H9 (cell line): Measurements from ENCODE around the gene MATN1. TPM values are rescaled to one million over a fixed set of nuclear protein-coding genes. Genes with fewer than 3 reads are reported as not detected.

Experiments
- DNase-seq: peaks from one replicate; pipeline ENCODE4 v3.0.0-alpha.2; 2017
- H2AFZ ChIP-seq: one replicate; pipeline ENCODE4 v1.6.1; 2013; ENCODE audit warnings: mild to moderate bottlenecking, low read length, control low read depth, moderate library complexity
- H2AK5ac ChIP-seq: 2 replicates; pipeline ENCODE4 v1.6.1; 2013; ENCODE audit warnings: low read length, control low read depth, mixed read lengths; ENCODE audit not compliant: insufficient read length
- H2BK120ac ChIP-seq: one replicate; pipeline ENCODE4 v1.6.1; 2013; ENCODE audit warnings: low read depth, mild to moderate bottlenecking, low read length, control low read depth, inconsistent platforms; ENCODE audit not compliant: poor library complexity, severe bottlenecking
- H2BK12ac ChIP-seq: 2 replicates; pipeline ENCODE4 v1.6.1; 2013; ENCODE audit warnings: low read length, control low read depth, mixed read lengths, low read depth; ENCODE audit not compliant: insufficient read length
- H2BK15ac ChIP-seq: 2 replicates; pipeline ENCODE4 v1.6.1; 2013; ENCODE audit warnings: low read depth, low read length, control low read depth
- H2BK20ac ChIP-seq: one replicate; pipeline ENCODE4 v1.6.1; 2013; ENCODE audit warnings: low read depth, mild to moderate bottlenecking, low read length, control low read depth, inconsistent platforms; ENCODE audit not compliant: poor library complexity, severe bottlenecking
- H2BK5ac ChIP-seq: 2 replicates; pipeline ENCODE4 v1.6.1; 2013; ENCODE audit warnings: low read length, control low read depth, mixed read lengths; ENCODE audit not compliant: insufficient read length
- H3K14ac ChIP-seq: 2 replicates; pipeline ENCODE4 v1.6.1; 2013; ENCODE audit warnings: low read length, control low read depth; ENCODE audit not compliant: insufficient read depth
- H3K18ac ChIP-seq: 2 replicates; pipeline ENCODE4 v1.6.1; 2013; ENCODE audit warnings: low read depth, mild to moderate bottlenecking, mixed read lengths, low read length, control low read depth; ENCODE audit not compliant: insufficient read length
- H3K23ac ChIP-seq: 2 replicates; pipeline ENCODE4 v1.6.1; 2013; ENCODE audit warnings: low read length, control low read depth, mixed read lengths, low read depth; ENCODE audit not compliant: insufficient read length
- H3K23me2 ChIP-seq: 2 replicates; pipeline ENCODE4 v1.6.1; 2013; ENCODE audit warnings: low read depth, mild to moderate bottlenecking, mixed read lengths, low read length, control low read depth; ENCODE audit not compliant: insufficient read length, poor library complexity, severe bottlenecking
- H3K27ac ChIP-seq: 2 replicates; pipeline ENCODE4 v1.5.1; 2013; ENCODE audit warnings: low read length, control low read depth, mixed read lengths, low read depth; ENCODE audit not compliant: insufficient read length
- H3K27me3 ChIP-seq: 2 replicates; pipeline ENCODE4 v1.6.1; 2013; ENCODE audit warnings: low read length, control low read depth, inconsistent platforms; ENCODE audit not compliant: insufficient read depth
- H3K4ac ChIP-seq: 2 replicates; pipeline ENCODE4 v1.6.1; 2013; ENCODE audit warnings: low read depth, mild to moderate bottlenecking, control low read depth, inconsistent platforms, low read length, moderate library complexity
- H3K4me1 ChIP-seq: 2 replicates; pipeline ENCODE4 v1.6.1; 2013; ENCODE audit warnings: low read length, control low read depth, inconsistent platforms; ENCODE audit not compliant: insufficient read depth
- H3K4me2 ChIP-seq: 2 replicates; pipeline ENCODE4 v1.6.1; 2013; ENCODE audit warnings: low read length, control low read depth, mixed read lengths; ENCODE audit not compliant: insufficient read length, insufficient read depth
- H3K56ac ChIP-seq: 2 replicates; pipeline ENCODE4 v1.6.1; 2013; ENCODE audit warnings: low read depth, mild to moderate bottlenecking, mixed read lengths, low read length, control low read depth; ENCODE audit not compliant: insufficient read length
- H3K79me1 ChIP-seq: 2 replicates; pipeline ENCODE4 v1.6.1; 2013; ENCODE audit warnings: low read depth, mild to moderate bottlenecking, moderate library complexity, low read length, control low read depth, inconsistent platforms; ENCODE audit not compliant: insufficient read depth, poor library complexity, severe bottlenecking
- H3K79me2 ChIP-seq: 2 replicates; pipeline ENCODE4 v1.6.1; 2013; ENCODE audit warnings: low read length, control low read depth, inconsistent platforms; ENCODE audit not compliant: insufficient read depth
- H3K9ac ChIP-seq: 2 replicates; pipeline ENCODE4 v1.6.1; 2013; ENCODE audit warnings: low read length, control low read depth, mixed read lengths; ENCODE audit not compliant: insufficient read length; ENCODE audit errors: extremely low read depth
- H3K9me3 ChIP-seq: one replicate; pipeline ENCODE4 v1.6.1; 2013; ENCODE audit warnings: low read depth, low read length, inconsistent platforms; ENCODE audit not compliant: control insufficient read depth
- H3T11ph ChIP-seq: one replicate; pipeline ENCODE4 v1.6.1; 2013; ENCODE audit warnings: mild to moderate bottlenecking, low read length, control low read depth, inconsistent platforms
- H4K20me1 ChIP-seq: one replicate; pipeline ENCODE4 v1.6.1; 2013; ENCODE audit not compliant: control insufficient read depth, insufficient read length, insufficient read depth
- H4K5ac ChIP-seq: 2 replicates; pipeline ENCODE4 v1.6.1; 2013; ENCODE audit warnings: low read depth, mild to moderate bottlenecking, mixed read lengths, low read length, control low read depth; ENCODE audit not compliant: insufficient read length
- H4K8ac ChIP-seq: replicated peaks from 2 replicates; pipeline ENCODE4 v1.6.1; 2013; ENCODE audit warnings: low read length, control low read depth, mixed read lengths, low read depth; ENCODE audit not compliant: insufficient read length
- H4K91ac ChIP-seq: 2 replicates; pipeline ENCODE4 v1.6.1; 2013; ENCODE audit warnings: low read depth, mild to moderate bottlenecking, moderate library complexity, mixed read lengths, low read length, control low read depth; ENCODE audit not compliant: insufficient read length
- H3K27ac Mint-ChIP-seq, 3 experiments: 2 replicates in 2 of 3; 3 replicates in 1 of 3; pipeline ENCODE4 v1.8.0; 2020 to 2021; ENCODE audit warnings: mixed read lengths in 3 of 3, mild to moderate bottlenecking in 1 of 3, moderate library complexity in 1 of 3
- H3K27me3 Mint-ChIP-seq: 2 replicates; pipeline ENCODE4 v1.8.0; 2021; ENCODE audit warnings: low read depth, mild to moderate bottlenecking, moderate library complexity, mixed read lengths
- H3K36me3 Mint-ChIP-seq, 3 experiments: 2 replicates in 2 of 3; 3 replicates in 1 of 3; pipeline ENCODE4 v1.8.0; 2020 to 2021; ENCODE audit warnings: low read depth in 3 of 3, mixed read lengths in 3 of 3; ENCODE audit not compliant: insufficient read depth in 1 of 3
- H3K4me1 Mint-ChIP-seq, 2 experiments: 2 replicates each; pipeline ENCODE4 v1.8.0; 2020; ENCODE audit warnings: mixed read lengths in 2 of 2
- H3K4me3 Mint-ChIP-seq, 2 experiments: 2 replicates in 1 of 2; 3 replicates in 1 of 2; pipeline ENCODE4 v1.8.0; 2020 to 2021; ENCODE audit warnings: mild to moderate bottlenecking in 2 of 2, mixed read lengths in 2 of 2, moderate library complexity in 1 of 2
- H3K9me3 Mint-ChIP-seq, 2 experiments: 2 replicates in 1 of 2; 3 replicates in 1 of 2; pipeline ENCODE4 v1.8.0; 2020; ENCODE audit warnings: mild to moderate bottlenecking in 2 of 2, mixed read lengths in 2 of 2, moderate library complexity in 1 of 2
- WGBS: extraction: QIAGEN DNeasy Blood & Tissue Kit; methylation state at CpG from one replicate; pipeline ENCODE4 v1.1.7; 2013; ENCODE audit warnings: missing lambda C conversion rate, low lambda C conversion rate, mixed read lengths; ENCODE audit not compliant: insufficient read length; ENCODE audit errors: extremely low coverage; 5-methylcytosine and 5-hydroxymethylcytosine counted together
- total RNA-seq: library from RNA; stranded (reverse); gene quantifications from 2 replicates; pipeline ENCODE4 v1.2.1, GENCODE V29; 2021
- TF ChIP-seq, protein P1 (sequence below): fragments of 200-600 bp; sonication (generic); conservative IDR thresholded peaks from 3 replicates; pipeline ENCODE4 v1.8.0; 2021; ENCODE audit warnings: antibody characterized with exemption, mild to moderate bottlenecking

The MATN1 gene
- total RNA-seq, 1 experiment from 2014 or later = not detected

DNA sequence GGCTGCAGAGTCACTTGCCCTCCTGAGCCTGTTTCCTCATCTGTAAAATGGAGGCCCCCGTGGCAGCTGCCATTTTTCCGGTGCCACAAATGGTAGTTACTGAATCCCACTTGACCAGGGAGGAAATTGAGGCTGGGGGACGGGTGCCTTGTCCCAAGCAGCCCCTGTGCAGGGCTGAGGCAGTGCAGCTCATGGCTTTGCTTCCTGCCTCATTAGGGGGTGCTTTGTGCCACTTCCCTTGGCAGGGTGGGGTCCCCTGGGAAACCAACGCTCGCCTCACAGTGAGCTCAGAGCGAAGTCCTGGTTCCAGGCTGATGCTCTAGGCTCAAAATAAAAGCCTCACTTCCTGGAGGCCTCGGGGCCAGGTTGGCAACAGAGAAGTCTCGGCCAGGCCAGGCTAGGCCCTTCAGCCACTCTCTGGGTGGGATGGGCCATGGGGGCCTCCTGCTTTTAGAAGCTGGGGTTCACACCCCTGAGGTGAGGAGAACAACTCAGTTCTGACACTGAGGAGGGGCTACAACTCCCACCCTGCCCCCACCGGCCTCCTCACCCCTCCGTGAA lies 27.4 kb upstream of the MATN1 start:
- Histone ChIP-seq H4K20me1 (no peaks in the 10 kb centered on the region), H3K27me3 (no peaks in the 10 kb centered on the region), H3K14ac (no peak overlapping the region), H3T11ph (no peak overlapping the region), H2BK5ac (no peak overlapping the region), H3K79me1 (no peaks in the 10 kb centered on the region), H3K23ac (no peak overlapping the region), H3K4me2 (no peak overlapping the region), H2BK120ac (no peak overlapping the region), H3K4me1 (no peaks in the 10 kb centered on the region; the same call in 1 of the 2 replicates), H2AFZ (no peak overlapping the region), H4K91ac (no peak overlapping the region), H3K18ac (no peak overlapping the region), H3K56ac (no peak overlapping the region), H2BK12ac (no peak overlapping the region), H3K4ac (no peak overlapping the region), H3K9ac (no peak overlapping the region), H2BK20ac (no peak overlapping the region), H4K5ac (no peak overlapping the region), H3K23me2 (no peaks in the 10 kb centered on the region), H3K27ac (no peak overlapping the region), H2AK5ac (no peak overlapping the region), H3K79me2 (no peaks in the 10 kb centered on the region), H4K8ac (no peak overlapping the region), H3K9me3 (no peaks in the 10 kb centered on the region), H2BK15ac (no peak overlapping the region)
- Mint-ChIP-seq H3K27me3 (peaks cover 3% of the 10 kb centered on the region; the same call in 1 of the 2 replicates), H3K4me1 (peaks cover 35 to 43% of the 10 kb centered on the region in 2 experiments), H3K36me3 (no peaks in the 10 kb centered on the region), H3K9me3 (no peaks in the 10 kb centered on the region), H3K27ac (no peak overlapping the region), H3K4me3 (no peak overlapping the region)
- TF ChIP-seq, protein P1, sequence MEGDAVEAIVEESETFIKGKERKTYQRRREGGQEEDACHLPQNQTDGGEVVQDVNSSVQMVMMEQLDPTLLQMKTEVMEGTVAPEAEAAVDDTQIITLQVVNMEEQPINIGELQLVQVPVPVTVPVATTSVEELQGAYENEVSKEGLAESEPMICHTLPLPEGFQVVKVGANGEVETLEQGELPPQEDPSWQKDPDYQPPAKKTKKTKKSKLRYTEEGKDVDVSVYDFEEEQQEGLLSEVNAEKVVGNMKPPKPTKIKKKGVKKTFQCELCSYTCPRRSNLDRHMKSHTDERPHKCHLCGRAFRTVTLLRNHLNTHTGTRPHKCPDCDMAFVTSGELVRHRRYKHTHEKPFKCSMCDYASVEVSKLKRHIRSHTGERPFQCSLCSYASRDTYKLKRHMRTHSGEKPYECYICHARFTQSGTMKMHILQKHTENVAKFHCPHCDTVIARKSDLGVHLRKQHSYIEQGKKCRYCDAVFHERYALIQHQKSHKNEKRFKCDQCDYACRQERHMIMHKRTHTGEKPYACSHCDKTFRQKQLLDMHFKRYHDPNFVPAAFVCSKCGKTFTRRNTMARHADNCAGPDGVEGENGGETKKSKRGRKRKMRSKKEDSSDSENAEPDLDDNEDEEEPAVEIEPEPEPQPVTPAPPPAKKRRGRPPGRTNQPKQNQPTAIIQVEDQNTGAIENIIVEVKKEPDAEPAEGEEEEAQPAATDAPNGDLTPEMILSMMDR = no peak
- no peak for DNase-seq
- no CpG with 5 or more reads among the region's 10 CpGs for WGBS
